NB4 (cell line): ENCODE results near the gene FOXD4.
"Not testable (repeated sequence)": the region's sequence is repeated elsewhere in the genome, so short reads cannot be mapped to it uniquely, and the experiment has no call there.

Experiments used
- CTCF ChIP-seq: IDR thresholded peaks from one replicate; pipeline ENCODE4 v1.5.1; 2012; ENCODE audit warnings: low read depth, low read length
- MYC ChIP-seq: IDR thresholded peaks from 2 replicates; pipeline ENCODE4 v1.6.1; 2011; ENCODE audit warnings: low read depth, low read length
- POLR2A ChIP-seq: IDR thresholded peaks from 2 replicates; pipeline ENCODE4 v1.6.1; 2011; ENCODE audit warnings: mild to moderate bottlenecking; ENCODE audit not compliant: insufficient read length; ENCODE audit errors: extremely low read depth
- TF ChIP-seq, protein P1 (sequence below): IDR thresholded peaks from 2 replicates; pipeline ENCODE4 v1.6.1; 2011; ENCODE audit warnings: low read depth, low read length

- TF ChIP-seq CTCF, POLR2A, MYC: not testable (repeated sequence)
- TF ChIP-seq, protein P1, sequence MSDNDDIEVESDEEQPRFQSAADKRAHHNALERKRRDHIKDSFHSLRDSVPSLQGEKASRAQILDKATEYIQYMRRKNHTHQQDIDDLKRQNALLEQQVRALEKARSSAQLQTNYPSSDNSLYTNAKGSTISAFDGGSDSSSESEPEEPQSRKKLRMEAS: not testable (repeated sequence)
Measured at GRCh38 chr9:105991-106390, 12.2 kb downstream of the FOXD4 start.
